HepG2 (cell line): ENCODE measurements around the gene SNAI1. TPM values are rescaled to one million over a fixed set of nuclear protein-coding genes. Genes with fewer than 3 reads are reported as not detected.

ENCODE experiments used
- AGO1 ChIP-seq: fragments of 200-400 bp; formaldehyde crosslinking; IDR thresholded peaks from 2 replicates; pipeline ENCODE4 v1.6.1; 2017; ENCODE audit warnings: mild to moderate bottlenecking, low read depth, low read length, moderate library complexity; ENCODE audit not compliant: poor library complexity, severe bottlenecking
- AHDC1 ChIP-seq: sonication (generic); formaldehyde crosslinking; IDR thresholded peaks from 2 replicates; pipeline ENCODE4 v1.5.1; 2020; ENCODE audit warnings: mild to moderate bottlenecking, missing genetic modification reagents, borderline replicate concordance
- MEIS2 ChIP-seq: sonication (generic); formaldehyde crosslinking; IDR thresholded peaks from 2 replicates; pipeline ENCODE4 v1.9.0; 2021; ENCODE audit warnings: mild to moderate bottlenecking, missing genetic modification reagents
- SSRP1 ChIP-seq: IDR thresholded peaks from 2 replicates; pipeline ENCODE4 v1.6.1; 2016; ENCODE audit warnings: control low read depth
- TBL1XR1 ChIP-seq: fragments of 150-350 bp; IDR thresholded peaks from 2 replicates; pipeline ENCODE4 v1.6.1; 2014; ENCODE audit warnings: borderline replicate concordance, low read length; ENCODE audit not compliant: partially characterized antibody
- TSC22D2 ChIP-seq: sonication (generic); formaldehyde crosslinking; IDR thresholded peaks from 2 replicates; pipeline ENCODE4 v1.5.1; 2020; ENCODE audit warnings: missing genetic modification reagents, mild to moderate bottlenecking, borderline replicate concordance
- ZBTB38 ChIP-seq: sonication (generic); formaldehyde crosslinking; IDR thresholded peaks from 2 replicates; pipeline ENCODE4 v1.5.1; 2020; ENCODE audit warnings: mild to moderate bottlenecking, missing genetic modification reagents
- ZNF136 ChIP-seq: sonication (generic); formaldehyde crosslinking; IDR thresholded peaks from 2 replicates; pipeline ENCODE4 v1.8.1; 2022; ENCODE audit warnings: low read depth, mild to moderate bottlenecking, moderate library complexity, missing genetic modification reagents
- ZNF326 ChIP-seq: sonication (generic); formaldehyde crosslinking; IDR thresholded peaks from 2 replicates; pipeline ENCODE4 v1.4.0; 2020; ENCODE audit warnings: missing genetic modification reagents, borderline replicate concordance
- ZNF331 ChIP-seq: sonication (generic); formaldehyde crosslinking; IDR thresholded peaks from 2 replicates; pipeline ENCODE4 v1.4.0; 2020; ENCODE audit warnings: missing genetic modification reagents
- ZNF407 ChIP-seq: sonication (generic); formaldehyde crosslinking; IDR thresholded peaks from one replicate; pipeline ENCODE4 v1.5.1; 2020; ENCODE audit warnings: mild to moderate bottlenecking, missing genetic modification reagents; ENCODE audit errors: not compliant biosample characterization
- ZNF639 ChIP-seq: conservative IDR thresholded peaks from 2 replicates; pipeline ENCODE4 v1.6.1; 2018; ENCODE audit warnings: missing genetic modification reagents
- polyA plus RNA-seq, 8 experiments: library from polyadenylated mRNA; depleted of rRNA in 3 of 8; stranded (reverse) in 7 of 8; unstranded in 1 of 8; fragments of >200 nt; fragmentation: Illumina TruSeq in 4 of 8; extraction: Trizol in 4 of 8; gene quantifications; 2 replicates each; pipeline versions ENCODE4 v1.2.1 to v1.2.3, GENCODE V29; 2011 to 2016; ENCODE audit warnings: low read depth in 4 of 8, missing spikeins in 1 of 8, mixed read lengths in 1 of 8; ENCODE audit not compliant: insufficient read depth in 1 of 8
- total RNA-seq, 5 experiments: library from RNA; depleted of rRNA; stranded (reverse); fragments of >200 nt; fragmentation: Illumina TruSeq; extraction: Trizol; gene quantifications; 2 replicates each; pipeline ENCODE4 v1.2.3, GENCODE V29; 2016; ENCODE audit warnings: low read depth in 1 of 5

Gene SNAI1
- total and polyA plus RNA-seq, 2 of the 13 experiments (the other 11 are each of a cell fraction or from before 2014, with no cell fraction given) = 1.3 to 1.4 TPM

GRCh38 chr20:49982346-49983122, at the start of gene SNAI1 (continued):
- TF ChIP-seq AHDC1 (CRISPR knock-in tag) (no peak), AGO1 (no peak), TSC22D2 (peak; percentile 98), ZNF639 (CRISPR knock-in tag) (peak; percentile 58), ZBTB38 (CRISPR knock-in tag) (peak; percentile 90), ZNF331 (CRISPR knock-in tag) (peak; percentile 79), SSRP1 (0 out of 2 replicates have a peak, but pooled peaks have one; percentile 64), MEIS2 (CRISPR knock-in tag) (peak; percentile 98), TBL1XR1 (peak; percentile 21), ZNF407 (CRISPR knock-in tag) (no peak), ZNF136 (no peak; the same call in 1 of the 2 replicates), ZNF326 (CRISPR knock-in tag) (peak; percentile 78; the same call in 1 of the 2 replicates)
